Ureter (tissue), 1 donor: Measurements from ENCODE around the gene LIPT2. TPM values are rescaled to one million over a fixed set of nuclear protein-coding genes. Genes with fewer than 3 reads are reported as not detected.

Experiments used
- DNase-seq: peaks from one replicate; pipeline ENCODE4 v3.0.0-alpha.2; 2020; ENCODE audit warnings: low spot score
- total RNA-seq: library from RNA; stranded (reverse); gene quantifications from one replicate; pipeline ENCODE4 v1.2.4, GENCODE V29; 2023
- donor health status: DM: yes; HTN: yes; CAD: no.

The LIPT2 gene
- total RNA-seq, 1 donor from 2014 or later: 7.4 TPM

GRCh38 chr11:74466916-74467885, 26.3 kb downstream of the LIPT2 start, which contains the start of gene KCNE3:
Gene KCNE3, minus strand, starts transcription at chr11:74467549. Its CDS starts 9,986 bp downstream, at chr11:74457563.
- DNase-seq: peak; percentile 50

DNA sequence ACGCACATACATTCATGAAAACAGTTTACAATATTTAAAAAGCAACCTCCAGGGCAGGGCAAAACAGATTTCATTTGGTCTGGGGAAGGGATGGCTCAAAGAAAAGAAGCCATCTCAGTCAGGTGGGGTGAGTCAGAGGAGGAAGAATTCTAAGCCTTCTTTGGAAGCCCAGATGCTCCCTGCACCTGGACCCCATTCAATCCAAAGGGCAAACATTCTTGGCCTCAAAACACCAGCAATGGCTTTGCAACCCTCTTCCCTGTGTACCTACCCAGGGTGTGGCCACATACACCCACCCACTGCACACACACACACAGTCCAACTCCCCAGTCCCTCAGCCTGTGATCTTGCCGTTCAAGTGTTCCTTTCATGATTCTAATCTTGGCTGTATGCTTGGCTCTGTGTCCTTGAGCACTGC, 28.2 kb downstream of the LIPT2 start:
- DNase-seq: no peak

- no peak for DNase-seq
These were observed 28.8 kb downstream of the LIPT2 start for GRCh38 chr11:74464746-74465145.

DNA sequence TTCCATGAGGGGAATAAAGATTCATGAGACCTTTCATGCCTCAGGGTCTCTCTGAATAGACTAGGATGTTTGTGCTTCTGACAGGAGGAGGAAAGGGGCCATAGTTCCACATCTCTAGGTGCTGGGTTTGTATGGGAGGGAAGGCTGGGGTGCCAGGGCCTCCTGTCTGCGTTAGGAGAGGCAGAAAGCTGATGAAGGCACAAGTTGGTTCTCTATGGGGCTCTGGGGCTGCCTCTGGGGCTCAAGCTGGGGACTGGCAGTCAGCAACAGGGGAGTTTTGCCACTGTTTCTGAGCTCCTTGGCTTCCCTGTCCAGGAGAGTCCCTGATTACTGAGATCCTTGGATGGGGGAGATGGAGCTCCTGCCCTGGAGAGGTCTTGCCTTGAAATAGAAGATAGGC, 30.3 kb downstream of the LIPT2 start:
- DNase-seq: no peak

DNA sequence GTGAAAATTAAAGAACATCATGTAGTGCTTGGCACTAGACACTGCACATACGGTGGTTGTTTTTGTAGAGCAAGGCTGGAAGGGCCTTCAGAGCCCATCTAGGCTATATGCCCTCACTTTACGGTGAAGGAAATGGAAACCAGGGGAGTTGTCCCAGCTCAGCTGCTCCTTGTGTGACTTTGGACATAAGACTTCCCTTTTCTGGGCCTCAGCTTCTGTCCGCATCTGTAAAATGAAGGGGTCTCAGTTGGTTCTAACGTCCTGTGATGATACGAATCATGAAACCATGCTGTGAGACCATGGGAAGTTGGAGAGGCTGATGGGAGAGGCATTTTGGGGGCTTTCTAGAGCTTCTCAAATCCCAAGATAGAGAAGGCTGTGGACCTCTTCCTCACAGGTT, 30.9 kb downstream of the LIPT2 start:
- no peak for DNase-seq

GRCh38 chr11:74462009-74462408, 31.5 kb downstream of the LIPT2 start:
- peak; percentile 80 for DNase-seq

GRCh38 chr11:74460481-74461154, 32.9 kb downstream of the LIPT2 start:
- no peak for DNase-seq

GRCh38 chr11:74460065-74460464, 33.5 kb downstream of the LIPT2 start:
- no peak for DNase-seq

GRCh38 chr11:74459584-74459983, 33.9 kb downstream of the LIPT2 start:
- DNase-seq: no peak

GRCh38 chr11:74457356-74457755, 36.2 kb downstream of the LIPT2 start:
- DNase-seq: no peak

DNA sequence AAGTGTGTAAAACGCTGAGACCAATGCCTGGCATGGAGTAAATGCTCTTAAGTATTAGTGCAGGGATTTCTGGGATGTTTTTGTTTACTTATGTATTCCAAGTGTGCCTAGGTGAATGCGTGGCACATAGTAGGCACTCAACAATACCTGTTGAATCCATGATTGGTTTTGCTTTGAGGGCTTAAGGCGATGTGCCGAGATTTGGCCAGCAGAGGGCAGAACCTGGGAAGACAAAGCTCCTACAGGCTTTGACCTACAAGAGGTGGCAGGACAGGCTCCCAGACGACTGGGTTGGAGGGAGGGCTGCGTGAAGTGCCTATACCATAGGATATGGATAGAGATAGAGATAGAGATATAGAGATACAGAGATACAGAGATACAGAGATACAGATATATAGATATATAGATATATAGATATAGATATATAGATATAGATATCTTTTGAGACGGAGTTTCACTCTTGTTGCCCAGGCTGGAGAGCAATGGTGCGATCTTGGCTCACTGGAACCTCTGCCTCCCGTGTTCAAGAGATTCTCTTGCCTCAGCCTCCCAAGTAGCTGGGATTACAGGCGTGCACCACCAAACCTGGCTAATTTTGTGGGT, 40.0 kb downstream of the LIPT2 start:
- peak; percentile 74 for DNase-seq

- DNase-seq: no peak
These were observed 41.2 kb downstream of the LIPT2 start for GRCh38 chr11:74452366-74452765.

- DNase-seq: no peak
These were observed 43.2 kb downstream of the LIPT2 start for GRCh38 chr11:74450318-74450717.

GRCh38 chr11:74449369-74449931, 44.1 kb downstream of the LIPT2 start:
- peak; percentile 57 for DNase-seq

DNA sequence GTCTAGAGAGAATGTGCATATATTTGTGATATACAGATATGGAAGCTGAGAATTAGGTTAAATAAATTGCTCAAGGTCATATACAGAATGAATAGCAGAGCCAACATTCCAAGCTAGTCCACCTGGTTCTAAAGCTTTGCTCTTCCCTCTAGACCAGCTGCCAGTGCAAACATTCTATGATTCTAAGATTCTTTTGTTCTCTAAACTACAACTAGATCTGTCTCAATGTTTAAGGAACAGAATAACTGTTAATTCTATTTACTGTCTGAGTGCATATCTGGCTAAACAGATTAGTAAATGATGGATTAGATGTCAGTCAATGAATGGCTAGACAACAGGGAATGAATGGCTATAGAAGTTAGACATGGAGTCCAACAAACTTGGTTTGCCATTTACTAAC, 45.8 kb downstream of the LIPT2 start:
- no peak for DNase-seq

- DNase-seq: no peak
These were observed 47.0 kb downstream of the LIPT2 start for GRCh38 chr11:74446532-74446938.

GRCh38 chr11:74444173-74444826, 49.2 kb downstream of the LIPT2 start:
- no peak for DNase-seq

GRCh38 chr11:74443071-74443864, 50.3 kb downstream of the LIPT2 start:
- no peak for DNase-seq

DNA sequence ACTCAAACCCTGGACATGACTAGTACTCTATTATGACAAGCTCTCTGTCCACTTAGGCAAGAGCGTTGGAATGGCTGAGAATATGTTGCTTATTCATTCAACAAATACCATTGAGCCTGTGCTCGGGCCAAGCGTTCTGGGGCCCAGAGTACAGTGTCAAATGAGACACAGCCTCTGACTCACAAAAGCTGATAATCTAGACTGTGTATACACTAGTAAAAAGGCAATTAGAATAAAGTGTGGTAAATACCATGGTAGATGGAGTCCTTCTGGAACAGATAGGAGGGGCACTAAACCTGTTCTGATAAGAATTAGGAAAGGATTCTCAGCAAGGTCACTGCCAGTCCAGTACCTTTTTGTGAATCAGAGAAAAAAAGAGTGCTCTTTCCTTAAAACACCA, 50.9 kb downstream of the LIPT2 start:
- no peak for DNase-seq
